ENCODE data around the gene CACUL1.
"Not testable (repeated sequence)": the region's sequence is repeated elsewhere in the genome, so short reads cannot be mapped to it uniquely, and the experiment has no call there.

Gene CACUL1

DNA sequence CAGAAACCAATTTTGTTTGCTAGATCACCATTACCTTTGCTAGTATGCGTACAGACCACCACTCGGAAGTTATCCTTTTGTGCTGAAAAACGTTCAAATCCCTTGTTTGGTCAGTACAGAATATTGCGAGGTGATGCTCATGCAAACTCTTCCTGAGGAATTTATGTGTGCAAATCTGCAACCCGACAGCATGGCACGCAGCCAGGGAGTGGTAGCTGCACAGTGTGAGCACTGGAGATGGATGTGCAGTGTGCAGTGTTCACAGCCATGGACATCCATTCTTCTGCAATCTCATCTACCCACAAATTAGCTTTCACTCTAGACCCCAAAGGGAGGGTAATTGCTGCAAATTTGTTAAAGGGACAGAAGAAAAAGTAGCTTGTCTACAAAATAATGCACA is 72.2 kb downstream of the CACUL1 start:
- no peak for DNase-seq

DNA sequence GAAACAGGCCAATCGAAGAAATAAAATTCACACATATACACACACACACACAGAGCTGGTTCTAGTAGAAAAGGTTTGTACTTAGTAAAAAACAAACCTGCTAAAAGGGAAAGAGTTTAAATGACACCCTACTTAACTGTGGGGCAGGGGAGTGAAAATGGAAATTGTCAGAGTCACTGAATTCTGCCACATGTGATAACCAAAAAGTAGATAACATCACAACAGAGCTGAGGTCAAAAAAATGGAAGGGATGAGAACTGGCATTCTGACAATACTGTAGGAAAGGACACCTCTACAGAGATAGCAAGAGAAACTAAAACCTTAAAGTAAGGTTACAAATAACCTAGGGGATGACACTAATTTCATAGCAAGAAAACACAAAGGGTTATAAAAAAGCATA is 74.6 kb downstream of the CACUL1 start:
- no peak for DNase-seq

DNA sequence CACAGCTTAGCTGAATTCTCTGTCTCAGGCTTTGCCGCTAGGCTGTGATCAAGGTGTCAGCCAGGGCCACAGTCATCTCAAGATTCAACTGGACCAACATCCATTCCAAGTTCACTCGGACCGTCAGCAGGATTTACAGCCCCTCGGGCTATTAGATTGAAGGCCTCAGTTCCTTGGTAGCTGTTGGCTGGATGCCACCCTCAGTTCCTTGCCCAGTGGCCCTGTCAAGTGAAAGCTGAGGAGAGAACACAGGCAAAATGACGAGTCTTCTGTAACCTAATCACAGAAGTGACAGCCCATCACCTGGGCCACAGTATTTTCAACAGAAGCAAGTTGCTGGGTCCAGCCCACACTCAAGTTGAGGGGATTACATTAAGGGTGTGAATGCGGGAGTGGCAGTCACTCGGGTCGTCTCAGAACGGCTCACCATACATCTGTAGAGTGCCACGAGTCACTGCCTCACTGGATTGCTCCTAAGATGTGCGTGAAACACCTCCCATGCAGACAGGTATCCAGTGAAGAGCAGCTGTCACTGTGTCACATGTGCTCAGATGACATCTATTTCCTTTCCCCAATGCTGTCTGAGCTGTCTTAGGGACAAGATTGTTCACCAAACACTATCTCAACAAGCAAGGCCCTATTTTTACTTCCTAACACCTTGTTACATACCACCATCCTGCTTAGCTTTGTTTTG is 80.4 kb downstream of the CACUL1 start:
- no peak for DNase-seq

DNA sequence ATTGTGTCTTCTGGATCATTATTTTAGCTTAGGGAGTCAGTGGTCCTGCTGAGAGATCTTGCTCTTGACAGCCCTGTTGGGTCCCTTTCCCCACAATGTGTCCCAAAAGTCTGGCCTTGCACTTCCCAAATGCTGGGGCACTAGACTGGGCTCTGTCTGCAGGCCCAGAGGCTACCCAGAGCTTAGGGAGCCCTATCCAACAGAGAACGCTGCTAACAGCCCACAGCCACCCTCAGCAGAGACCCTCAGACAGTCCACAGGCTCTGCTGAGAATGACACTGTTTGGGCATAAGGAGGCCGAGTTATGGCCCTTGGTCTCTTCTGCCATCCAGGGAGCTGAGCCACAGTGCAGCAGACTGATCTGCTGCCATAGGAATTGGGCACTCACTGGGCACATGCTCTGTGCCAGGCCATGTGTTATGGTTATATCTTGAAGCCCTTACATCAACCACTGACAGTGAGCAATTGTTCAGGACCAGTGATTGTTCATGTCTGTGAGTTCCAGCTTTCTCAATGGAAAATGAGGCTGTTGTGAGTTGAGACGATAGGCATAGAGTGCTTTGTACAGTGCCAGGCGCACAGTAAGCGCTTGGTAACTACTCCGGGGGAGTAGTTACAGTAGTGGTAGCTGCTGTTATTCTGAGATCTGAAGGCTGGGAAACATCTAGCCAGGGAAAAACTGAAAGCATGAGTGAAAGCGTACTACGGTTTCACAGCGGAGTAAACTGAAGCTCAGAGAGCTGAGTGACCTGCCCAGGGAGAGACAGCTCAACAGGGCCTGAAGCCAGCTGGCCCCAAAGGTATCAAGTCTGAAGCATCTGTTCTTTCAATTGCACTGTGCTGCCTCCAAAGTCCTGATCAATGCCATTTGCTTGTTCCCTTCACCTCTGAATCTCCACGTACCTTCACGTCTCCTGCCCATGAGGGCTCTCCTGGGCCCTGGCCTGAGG is 81.7 kb downstream of the CACUL1 start:
- DNase-seq, result no peak

DNA sequence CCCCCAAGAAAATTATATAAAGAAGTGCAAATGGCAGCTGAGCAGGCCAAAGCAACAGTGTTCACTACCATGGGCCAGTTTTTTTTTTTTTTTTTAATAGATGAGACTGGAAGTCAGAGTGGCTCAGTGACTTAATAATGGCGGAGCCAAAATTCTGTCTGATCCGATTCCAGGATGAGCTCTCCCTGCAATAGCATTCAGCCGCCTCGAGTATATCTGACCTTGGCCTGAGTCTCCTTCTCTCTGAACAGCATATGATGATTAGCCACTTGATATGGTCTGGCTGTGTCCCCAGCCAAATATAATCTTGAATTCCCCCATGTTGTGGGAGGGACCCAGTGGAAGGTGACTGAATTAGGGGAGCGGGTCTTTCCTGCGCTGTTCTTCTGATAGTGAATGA is 82.6 kb downstream of the CACUL1 start:
- DNase-seq, result no peak

DNA sequence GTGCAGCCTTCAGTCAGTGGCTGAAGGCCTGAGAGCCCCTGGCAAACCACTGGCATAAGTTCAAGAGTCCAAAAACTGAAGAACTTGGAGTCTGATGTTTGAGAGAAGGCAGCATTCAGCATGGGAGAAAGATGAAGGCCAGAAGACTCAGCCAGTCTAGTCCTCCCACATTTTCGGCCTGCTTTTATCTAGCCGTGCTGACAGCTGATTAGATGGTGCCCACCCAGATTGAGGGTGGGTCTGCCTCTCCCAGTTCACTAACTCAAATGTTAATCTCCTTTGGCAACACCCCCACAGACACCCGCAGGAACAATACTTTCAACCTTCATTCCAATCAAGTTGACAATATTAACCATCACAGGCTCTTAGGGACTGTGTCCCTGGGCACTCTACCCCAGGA is 83.5 kb downstream of the CACUL1 start:
- DNase-seq, result not testable (repeated sequence)

DNA sequence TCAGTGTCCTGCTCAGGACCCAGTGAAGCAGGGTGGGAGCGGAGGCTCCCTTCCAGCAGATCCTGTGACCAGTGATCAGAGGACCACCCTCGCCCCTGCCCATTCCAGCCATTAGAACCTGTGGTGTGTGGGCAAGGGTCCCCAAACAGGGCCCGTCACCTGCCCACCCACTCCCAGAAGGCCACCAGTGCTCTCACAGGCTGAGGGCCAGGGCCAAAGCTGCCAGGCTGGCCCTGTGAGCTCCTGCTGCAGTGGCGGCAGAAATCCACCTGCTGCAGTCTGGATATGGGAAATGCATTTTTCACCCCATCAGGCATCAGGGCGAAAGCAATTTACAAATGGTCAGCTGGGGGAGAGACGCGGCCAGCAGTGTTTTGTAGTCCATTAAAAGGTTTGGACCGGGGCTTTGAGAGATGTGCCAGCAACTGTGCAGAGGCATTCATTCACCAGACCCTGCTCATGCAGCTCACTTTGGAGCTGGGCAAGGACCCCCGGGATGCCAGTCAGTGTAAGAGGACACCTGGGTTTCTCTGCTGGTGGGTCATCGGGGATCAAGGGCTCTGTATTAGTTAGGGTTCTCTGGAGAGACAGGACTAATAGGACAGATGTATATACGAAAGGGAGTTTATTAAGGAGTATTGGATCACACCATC is 84.2 kb downstream of the CACUL1 start:
- DNase-seq, result no peak

DNA sequence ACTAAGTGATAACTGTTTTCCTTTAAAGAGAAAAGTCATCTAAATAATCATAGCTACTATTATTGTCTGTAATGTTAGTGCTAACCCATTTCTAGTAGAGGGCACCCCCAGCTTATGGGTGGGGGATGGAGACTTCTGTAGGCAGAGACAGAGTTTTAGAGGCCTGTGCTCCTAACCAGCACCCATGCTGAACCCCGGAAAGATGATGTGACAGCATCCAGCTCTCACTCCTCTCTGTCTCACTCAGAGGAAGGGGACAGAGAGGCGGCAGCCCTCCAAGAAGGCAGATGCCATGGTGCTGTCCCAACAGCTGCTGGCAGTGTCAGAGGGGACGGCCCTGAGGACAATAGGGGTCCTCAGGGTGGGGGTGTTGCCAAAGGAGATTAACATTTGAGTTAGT is 84.9 kb downstream of the CACUL1 start:
- DNase-seq, result no peak

DNA sequence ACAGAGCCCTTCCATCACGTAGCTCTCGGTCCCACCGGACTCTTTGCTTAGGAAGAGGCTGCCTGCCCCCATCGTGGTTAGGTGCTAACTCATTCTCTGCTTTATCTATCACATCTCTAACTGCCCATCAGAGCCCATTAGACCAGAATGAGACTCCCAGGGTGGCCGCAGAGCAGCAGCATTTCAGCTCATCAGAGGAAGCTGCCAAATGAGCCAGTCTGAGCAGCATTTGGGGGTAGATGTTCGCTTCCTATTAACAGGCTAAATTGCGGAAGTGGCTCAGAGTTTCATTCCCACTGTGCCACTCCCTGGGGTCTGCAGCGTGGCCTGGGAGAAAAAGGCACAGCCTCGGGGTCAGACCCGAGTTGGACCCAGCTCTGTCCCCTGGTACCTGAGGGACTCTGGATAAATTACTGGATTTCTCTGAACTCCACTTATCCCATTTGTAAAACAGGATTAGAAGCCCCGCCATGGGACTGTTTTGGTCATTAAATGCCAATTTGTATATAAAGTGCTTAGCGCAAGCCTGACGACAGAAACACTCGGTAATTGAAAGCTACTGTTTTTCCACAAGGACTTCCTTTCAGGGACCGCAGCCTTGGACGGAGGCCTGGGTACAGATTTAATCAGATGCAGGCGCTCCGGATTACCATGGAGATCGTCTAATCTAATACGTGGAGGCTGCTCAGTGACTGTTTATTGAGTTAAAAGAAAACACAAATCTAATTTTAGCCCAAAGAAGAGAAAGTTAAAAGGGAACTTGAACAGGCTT is 85.6 kb downstream of the CACUL1 start:
- peak in 1 of 2 donors; percentile 24 for DNase-seq

DNA sequence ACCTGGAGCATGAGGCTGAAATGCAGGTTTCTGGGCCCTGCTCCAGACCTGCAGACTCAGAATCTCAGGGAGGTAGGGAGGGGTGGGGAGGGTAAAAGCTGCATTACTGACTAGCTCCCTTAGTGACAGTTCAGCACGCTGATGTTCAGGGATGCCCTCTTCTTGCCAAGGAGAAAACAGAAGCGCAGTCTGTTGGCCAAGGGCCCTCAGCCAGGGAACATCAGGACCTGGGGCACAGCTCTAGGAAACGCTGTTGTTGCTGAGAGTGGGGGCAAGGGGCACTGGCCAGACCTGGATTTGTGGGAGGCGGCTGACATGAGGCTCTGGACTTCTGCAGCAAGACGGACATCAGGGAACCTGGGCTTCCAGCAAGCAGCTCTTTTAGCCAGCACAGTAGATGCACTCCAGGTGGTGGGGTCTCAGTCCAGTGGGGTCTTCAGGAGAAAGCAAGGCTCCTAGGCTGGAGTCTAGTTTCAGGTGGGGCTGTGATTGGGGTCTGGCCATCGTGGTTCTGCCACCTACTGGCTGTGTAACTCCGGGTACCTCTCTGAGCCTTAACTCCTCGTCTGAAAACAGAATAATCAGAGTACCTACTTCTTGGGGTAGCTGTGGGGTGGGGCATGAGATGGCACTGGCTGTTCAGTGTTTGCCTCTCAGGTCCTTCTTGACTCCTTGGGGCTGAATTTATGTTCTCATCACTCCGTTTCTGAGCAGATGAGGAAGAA is 86.4 kb downstream of the CACUL1 start:
- DNase-seq, result no peak

DNA sequence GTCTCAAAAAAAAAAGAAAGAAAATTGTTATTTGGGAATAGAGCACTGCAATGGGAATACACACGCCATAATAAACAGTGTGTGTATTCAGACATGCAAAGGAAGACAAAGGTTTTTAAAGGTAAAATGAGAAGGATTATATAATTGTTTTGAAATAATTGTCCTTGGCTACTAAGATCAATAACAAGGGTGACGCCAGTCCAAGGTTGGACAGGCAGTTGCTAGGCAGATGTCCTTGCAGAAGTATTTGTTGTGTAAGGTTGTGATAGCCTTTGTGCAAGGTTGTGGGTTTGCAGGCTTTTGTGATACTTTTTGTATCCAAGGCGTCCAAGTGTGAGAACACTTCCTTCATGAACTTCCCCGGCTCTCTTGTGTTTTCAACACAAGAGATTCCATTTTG is 87.0 kb downstream of the CACUL1 start:
- no peak for DNase-seq

DNA sequence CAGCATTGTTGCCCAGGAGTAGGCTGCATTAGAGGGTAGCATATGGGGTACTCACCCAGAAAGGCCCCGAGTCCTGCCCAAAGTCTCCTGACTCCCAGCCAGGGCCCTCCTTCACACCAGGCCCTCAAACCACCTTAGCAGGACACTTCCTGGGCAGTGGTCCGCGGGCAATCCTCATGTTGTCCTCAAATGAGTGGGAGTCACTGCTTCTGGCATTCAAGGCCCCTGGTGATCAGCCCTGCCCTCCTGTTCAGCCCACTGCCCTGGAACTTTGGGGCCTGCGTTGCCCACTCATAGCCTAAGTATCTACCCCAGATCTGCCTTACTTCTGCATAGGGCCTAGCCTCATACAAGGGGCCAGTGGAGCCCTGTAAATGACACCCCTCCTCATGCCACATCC is 88.4 kb downstream of the CACUL1 start:
- no peak for DNase-seq

DNA sequence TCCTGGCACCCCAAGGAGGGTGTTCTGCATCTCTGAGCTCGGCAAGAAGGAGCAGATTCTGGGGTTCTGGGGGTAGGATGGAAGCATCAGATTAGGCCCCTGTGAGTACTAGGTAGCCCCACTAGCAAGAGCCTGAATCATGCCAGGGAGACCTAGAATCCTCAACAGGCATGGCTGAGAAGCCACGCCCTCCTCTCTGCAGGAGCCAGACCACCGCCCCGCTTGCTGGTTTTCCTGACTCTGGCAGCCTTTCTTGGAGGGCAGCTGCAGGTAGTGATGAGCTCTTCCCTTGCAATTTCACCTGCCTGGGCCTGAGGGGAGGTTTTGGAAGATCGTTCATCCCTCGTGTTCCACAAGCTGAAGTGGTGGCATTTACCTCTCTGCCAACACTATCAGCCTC is 90.4 kb downstream of the CACUL1 start:
- DNase-seq, result no peak

DNA sequence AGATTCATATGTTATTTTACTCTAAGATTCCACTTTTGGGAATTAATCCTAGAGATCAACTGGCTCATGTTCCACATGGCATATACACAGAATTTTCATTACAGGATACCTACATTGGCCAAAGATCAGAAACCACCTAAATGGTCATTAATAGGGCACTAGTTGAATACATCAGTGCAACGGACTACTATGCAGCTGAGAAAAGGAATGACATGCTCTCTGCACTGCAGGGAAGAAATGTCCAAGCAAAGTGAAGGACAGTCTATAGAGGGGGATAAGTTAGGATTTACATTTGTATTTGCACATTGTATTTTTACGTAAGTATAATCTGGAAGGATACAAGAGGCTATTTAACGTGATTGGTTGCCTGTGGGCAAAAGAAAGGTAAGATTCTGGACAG is 91.6 kb downstream of the CACUL1 start:
- no peak for DNase-seq

DNA sequence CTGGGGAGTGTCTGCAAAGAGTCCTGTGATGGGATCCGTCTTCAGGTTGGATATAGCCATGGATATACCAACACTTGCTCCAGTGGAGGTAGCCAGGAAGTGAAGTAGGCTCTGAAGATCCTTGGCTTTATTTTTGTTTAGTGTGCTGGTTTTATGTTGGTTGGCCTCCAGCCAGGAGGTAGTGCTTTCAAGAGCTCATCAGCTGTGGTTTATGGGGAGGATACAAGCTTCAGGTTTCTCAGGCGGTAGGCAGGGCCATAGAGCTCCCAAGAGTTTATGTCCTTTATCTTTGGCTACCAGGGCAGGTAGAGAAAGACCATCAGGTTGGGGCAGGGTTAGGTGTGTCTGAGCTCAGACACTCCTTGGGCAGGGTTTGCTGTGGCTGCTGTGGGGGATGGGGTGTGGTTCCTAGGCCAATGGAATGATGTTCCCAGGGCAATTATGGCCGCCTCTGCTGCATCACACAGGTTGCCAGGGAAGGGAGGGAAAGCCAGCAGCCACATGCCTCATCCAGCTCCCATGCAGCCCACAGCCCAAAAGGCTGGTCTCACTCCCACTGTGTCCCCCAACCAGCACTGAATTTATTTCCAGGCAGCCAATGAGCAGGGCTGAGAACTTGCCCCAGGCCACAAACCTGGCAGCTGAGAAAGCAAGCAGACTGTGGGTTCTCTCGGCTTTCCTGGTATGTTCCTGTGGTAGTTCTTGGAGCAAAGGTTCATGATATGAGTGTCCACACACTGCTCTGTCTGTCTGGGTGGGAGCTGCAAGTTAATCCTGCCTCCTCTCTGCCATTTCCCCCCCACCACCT is 92.3 kb downstream of the CACUL1 start:
- DNase-seq, result no peak

DNA sequence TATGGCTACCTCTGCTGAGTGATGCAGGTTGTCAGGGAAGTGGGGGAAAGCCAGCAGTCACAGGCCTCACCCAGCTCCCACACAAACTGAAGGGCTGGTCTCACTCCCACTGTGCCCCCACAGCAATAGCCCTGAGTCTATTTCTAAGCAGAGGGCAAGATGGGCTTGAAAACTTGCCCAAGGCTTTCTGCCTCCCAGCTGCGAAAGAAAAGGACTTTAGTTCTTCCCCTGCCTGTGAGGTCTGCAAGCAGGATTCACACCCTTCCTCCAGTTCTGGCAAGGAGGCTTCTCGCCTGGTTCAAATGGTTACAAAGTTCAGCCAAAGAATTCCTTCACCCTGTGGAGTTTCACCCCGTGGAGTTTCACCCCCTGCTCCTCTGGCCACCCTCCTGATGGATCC is 96.0 kb downstream of the CACUL1 start:
- DNase-seq, result no peak

DNA sequence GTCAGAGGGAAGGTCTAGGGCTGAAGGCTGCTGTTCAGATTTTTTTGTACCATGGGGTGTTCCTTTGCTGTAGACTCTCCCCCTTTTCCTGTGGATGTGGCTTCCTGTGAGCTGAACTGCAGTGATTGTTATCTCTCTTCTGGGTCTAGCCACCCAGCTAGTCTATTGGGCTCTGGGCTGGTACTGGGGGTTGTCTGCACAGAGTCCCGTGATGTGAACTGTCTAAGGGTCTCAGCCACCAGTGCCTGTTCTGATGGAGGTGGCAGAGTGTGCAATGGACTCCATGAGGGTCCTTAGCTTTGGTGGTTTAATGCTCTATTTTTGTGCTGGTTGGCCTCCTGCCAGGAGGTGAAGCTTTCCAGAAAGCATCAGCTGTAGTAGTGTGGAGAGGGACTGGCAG is 96.6 kb downstream of the CACUL1 start:
- peak in 1 of 2 donors; percentile 43 for DNase-seq

DNA sequence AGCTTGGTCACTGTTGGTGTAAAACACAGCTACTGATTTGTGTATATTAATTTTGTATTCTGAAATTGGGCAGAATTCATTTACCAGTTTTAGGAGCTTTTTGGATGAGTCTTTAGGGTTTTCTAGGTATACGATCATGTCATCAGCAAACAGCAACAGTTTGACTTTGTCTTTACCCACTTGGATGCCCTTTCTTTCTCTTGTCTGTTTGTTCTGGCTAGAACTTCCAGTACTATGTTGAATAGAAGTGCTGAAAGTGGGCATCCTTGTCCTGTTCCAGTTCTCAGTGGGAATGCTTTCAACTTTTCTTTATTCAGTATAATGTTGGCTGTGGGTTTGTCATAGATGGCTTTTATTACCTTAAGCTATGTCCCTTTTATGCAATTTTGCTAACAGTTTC is 109.5 kb downstream of the CACUL1 start:
- DNase-seq, result not testable (repeated sequence)

DNA sequence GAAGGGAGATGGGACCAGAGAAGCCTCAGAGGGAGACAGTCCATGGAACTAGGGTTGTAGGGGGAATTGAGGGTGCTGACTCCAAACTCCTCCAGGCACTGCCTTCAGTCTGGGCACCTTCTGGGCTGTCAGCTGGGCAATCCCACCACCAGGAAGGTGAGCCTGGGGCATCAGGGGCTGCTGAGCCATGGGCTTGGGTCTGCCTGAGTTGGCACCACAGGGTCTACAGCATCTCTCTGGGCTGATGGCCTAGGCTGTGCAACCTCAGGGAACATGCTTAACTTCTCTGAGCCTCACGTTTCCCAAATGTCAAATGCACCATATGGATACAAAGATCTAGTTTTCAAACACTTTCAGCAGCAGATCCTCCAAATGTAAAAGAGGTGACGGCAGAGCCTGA is 112.5 kb downstream of the CACUL1 start:
- no peak for DNase-seq

DNA sequence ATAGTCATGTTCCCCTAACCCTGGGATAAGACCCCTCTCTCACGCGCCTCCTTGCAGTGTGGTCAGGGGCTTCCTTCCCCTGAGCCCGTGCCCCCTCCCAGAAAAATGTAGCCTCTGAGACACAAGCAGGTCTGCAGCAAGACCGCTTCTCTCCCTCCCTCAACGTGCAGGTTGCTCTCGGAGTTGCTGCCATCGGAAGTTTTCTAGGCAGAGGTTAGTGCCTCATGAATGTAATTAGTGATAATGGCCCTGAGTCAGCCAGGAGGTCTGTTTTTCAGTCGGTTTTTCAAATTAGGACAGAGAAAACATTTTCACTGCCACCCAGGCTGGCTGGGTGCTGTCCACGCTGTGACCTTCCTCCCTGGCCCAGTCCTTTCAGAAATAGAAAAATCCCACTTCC is 116.1 kb downstream of the CACUL1 start:
- DNase-seq, result no peak

DNA sequence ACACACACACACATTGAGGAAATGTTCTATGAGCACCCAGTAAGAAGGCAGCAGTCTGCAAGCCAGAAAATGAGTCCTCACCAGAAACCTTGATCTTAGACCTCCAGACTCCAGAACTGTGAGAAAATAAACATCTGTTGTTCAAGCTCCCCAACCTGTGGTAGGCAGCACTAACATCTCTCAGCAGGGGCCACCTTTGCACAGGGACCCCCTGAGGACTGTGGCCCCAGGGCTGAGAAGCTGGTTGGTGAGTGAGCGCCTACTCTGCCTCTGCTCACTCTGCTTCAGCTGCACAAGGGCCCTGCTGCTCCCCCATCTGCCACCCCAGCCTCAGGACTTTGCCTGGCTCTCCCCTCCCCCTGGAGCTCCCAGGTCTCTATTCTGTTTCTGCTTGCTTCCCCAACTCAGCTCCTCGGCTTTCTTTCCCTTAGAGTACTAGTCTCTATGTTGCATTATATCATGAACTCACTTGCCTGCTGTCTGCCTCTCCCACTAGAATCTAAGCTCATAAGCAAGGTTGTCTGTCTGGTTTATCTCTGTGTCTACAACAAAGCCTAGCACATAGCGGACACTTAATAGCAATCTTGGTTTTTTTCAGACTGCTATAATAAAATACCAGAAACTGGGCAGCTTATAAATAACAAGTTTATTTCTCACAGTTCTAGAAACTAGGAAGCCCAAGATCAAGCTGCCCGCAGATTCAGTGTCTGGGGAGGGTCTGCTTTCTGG is 118.9 kb downstream of the CACUL1 start:
- no peak for DNase-seq

Measured in CD4-positive, alpha-beta T cell treated with Interferon alpha-2 for 1 hour (primary cell).